SU-DHL-6 (cell line): ENCODE measurements around the gene IFT27.

Source experiments
- H2AFZ ChIP-seq: fragments of 200-600 bp; sonication (generic); 2 replicates; pipeline ENCODE4 v1.6.1; 2014; ENCODE audit warnings: low read depth, mild to moderate bottlenecking, moderate library complexity, mixed read lengths, antibody characterized with exemption, low read length; ENCODE audit not compliant: severe bottlenecking
- H3F3A ChIP-seq: fragments of 200-600 bp; shearing (Covaris generic); 2 replicates; pipeline ENCODE4 v1.6.0; 2016; ENCODE audit warnings: antibody characterized with exemption, mild to moderate bottlenecking; ENCODE audit not compliant: insufficient read depth
- H3K27ac ChIP-seq: fragments of 200-600 bp; sonication (generic); 2 replicates; pipeline ENCODE4 v1.5.1; 2016; ENCODE audit warnings: low read depth, mild to moderate bottlenecking, low read length, moderate library complexity, mixed read lengths
- H3K27me3 ChIP-seq: fragments of 200-600 bp; sonication (generic), shearing (Covaris generic); 2 replicates; pipeline ENCODE4 v1.6.0; 2014; ENCODE audit warnings: mild to moderate bottlenecking, low read length
- H3K36me3 ChIP-seq: fragments of 200-600 bp; sonication (generic); 2 replicates; pipeline ENCODE4 v1.6.1; 2014; ENCODE audit warnings: mild to moderate bottlenecking, low read length, mixed read lengths
- H3K4me2 ChIP-seq: fragments of 300-600, 200-600 bp; shearing (Covaris generic), sonication (generic); 2 replicates; pipeline ENCODE4 v1.6.0; 2014; ENCODE audit warnings: low read length, low read depth, mild to moderate bottlenecking; ENCODE audit not compliant: poor library complexity, severe bottlenecking
- H3K4me3 ChIP-seq: fragments of 200-600 bp; sonication (generic); 2 replicates; pipeline ENCODE4 v1.5.1; 2014; ENCODE audit warnings: antibody characterized with exemption, low read length, mild to moderate bottlenecking, mixed read lengths; ENCODE audit not compliant: insufficient read depth, poor library complexity, severe bottlenecking
- H3K79me2 ChIP-seq: fragments of 200-600 bp; sonication (generic); 2 replicates; pipeline ENCODE4 v1.6.1; 2014; ENCODE audit warnings: mild to moderate bottlenecking, low read length, moderate library complexity; ENCODE audit not compliant: insufficient read depth
- H3K9ac ChIP-seq: fragments of 200-600 bp; sonication (generic); 2 replicates; pipeline ENCODE4 v1.7.0; 2014; ENCODE audit warnings: mild to moderate bottlenecking, low read length
- H3K9me2 ChIP-seq: fragments of 200-600 bp; sonication (generic); replicated peaks from 2 replicates; pipeline ENCODE4 v1.6.1; 2014; ENCODE audit warnings: low read length; ENCODE audit not compliant: insufficient read depth
- H3K9me3 ChIP-seq: fragments of 200-600 bp; sonication (generic); 2 replicates; pipeline ENCODE4 v1.6.1; 2014; ENCODE audit warnings: low read length, mixed read lengths; ENCODE audit not compliant: insufficient read depth
- H4K20me1 ChIP-seq: fragments of 200-600 bp; sonication (generic); 2 replicates; pipeline ENCODE4 v1.6.1; 2014; ENCODE audit warnings: low read depth, mild to moderate bottlenecking, antibody characterized with exemption, low read length, moderate library complexity, mixed read lengths
- CTCF ChIP-seq: fragments of 200-600 bp; sonication (generic); IDR thresholded peaks from one replicate; pipeline ENCODE4 v1.5.1; 2017; ENCODE audit warnings: antibody characterized with exemption, mild to moderate bottlenecking, low read length, moderate library complexity; ENCODE audit not compliant: insufficient read depth, poor library complexity, severe bottlenecking
- EZH2phosphoT487 ChIP-seq: fragments of 200-600 bp; sonication (generic), shearing (Covaris generic); conservative IDR thresholded peaks from 2 replicates; pipeline ENCODE4 v1.6.1; 2018; ENCODE audit warnings: mild to moderate bottlenecking, antibody characterized with exemption, low read length, moderate library complexity, mixed read lengths

IFT27 gene

GRCh38 chr22:36797374-36797773 is 21.5 kb upstream of the IFT27 start:
- Histone ChIP-seq H3K4me2 (no peak overlapping the region), H3K4me3 (no peak overlapping the region), H3K27ac (no peak overlapping the region), H3K79me2 (no peaks in the 10 kb centered on the region), H3K27me3 (no peaks in the 10 kb centered on the region), H3K9ac (no peak overlapping the region), H3K9me2 (no peaks in the 10 kb centered on the region), H3K9me3 (no peaks in the 10 kb centered on the region), H2AFZ (no peak overlapping the region), H3K36me3 (no peaks in the 10 kb centered on the region), H3F3A (no peaks in the 10 kb centered on the region), H4K20me1 (no peaks in the 10 kb centered on the region)
- TF ChIP-seq EZH2phosphoT487 (no peak), CTCF (no peak)

- Histone ChIP-seq H3F3A (no peaks in the 10 kb centered on the region), H3K4me2 (no peak overlapping the region), H3K79me2 (no peaks in the 10 kb centered on the region), H3K27me3 (no peaks in the 10 kb centered on the region), H4K20me1 (no peaks in the 10 kb centered on the region), H2AFZ (no peak overlapping the region), H3K27ac (no peak overlapping the region), H3K9ac (no peak overlapping the region), H3K9me3 (no peaks in the 10 kb centered on the region), H3K4me3 (no peak overlapping the region), H3K9me2 (no peaks in the 10 kb centered on the region), H3K36me3 (no peaks in the 10 kb centered on the region)
- TF ChIP-seq EZH2phosphoT487 (no peak), CTCF (no peak)
Measured at GRCh38 chr22:36796552-36797175, 20.7 kb upstream of the IFT27 start.

- no peaks in the 10 kb centered on the region for H3K36me3 ChIP-seq
- H3K9me3 ChIP-seq: no peaks in the 10 kb centered on the region
- H3K9ac ChIP-seq: no peak overlapping the region
- no peaks in the 10 kb centered on the region for H3K27me3 ChIP-seq
- TF ChIP-seq CTCF (no peak), EZH2phosphoT487 (no peak)
- H3K4me3 ChIP-seq: no peak overlapping the region
- no peak overlapping the region for H2AFZ ChIP-seq
- H4K20me1 ChIP-seq: no peaks in the 10 kb centered on the region
- no peak overlapping the region for H3K4me2 ChIP-seq
- H3K9me2 ChIP-seq: no peaks in the 10 kb centered on the region
- H3K27ac ChIP-seq: no peak overlapping the region
- H3F3A ChIP-seq: no peaks in the 10 kb centered on the region
- no peaks in the 10 kb centered on the region for H3K79me2 ChIP-seq
Measured at GRCh38 chr22:36795633-36796032, 19.7 kb upstream of the IFT27 start.
